GM19193 (cell line): ENCODE measurements around the gene FEM1C.

ENCODE experiments used
- POLR2A ChIP-seq: IDR thresholded peaks from 4 replicates; pipeline ENCODE4 v1.6.1; 2011; ENCODE audit not compliant: insufficient read depth, insufficient read length; ENCODE audit errors: extremely low read depth

FEM1C gene

DNA sequence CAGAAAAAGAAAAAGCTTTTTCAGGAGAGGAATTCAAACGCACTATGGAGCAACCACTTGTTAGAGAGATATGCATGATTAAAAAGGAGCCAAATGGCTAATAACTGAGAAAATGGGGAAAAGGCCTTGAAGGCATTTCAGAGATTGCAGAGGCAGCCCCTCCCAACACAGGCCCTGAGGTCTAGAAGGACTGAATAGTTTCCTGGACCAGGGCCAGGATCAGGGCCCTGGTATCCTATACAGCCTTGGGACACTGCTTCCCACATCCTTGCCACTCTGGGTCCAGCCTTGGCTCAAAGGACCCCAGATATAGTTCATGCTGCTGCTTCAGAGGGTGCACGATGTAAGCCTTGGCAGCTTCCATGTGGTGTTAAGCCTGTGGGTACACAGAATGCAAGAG lies 20.7 kb upstream of the FEM1C start:
- TF ChIP-seq POLR2A = no peak

- TF ChIP-seq POLR2A = no peak
Observed at GRCh38 chr5:115561176-115561575, 16.6 kb upstream of the FEM1C start.

DNA sequence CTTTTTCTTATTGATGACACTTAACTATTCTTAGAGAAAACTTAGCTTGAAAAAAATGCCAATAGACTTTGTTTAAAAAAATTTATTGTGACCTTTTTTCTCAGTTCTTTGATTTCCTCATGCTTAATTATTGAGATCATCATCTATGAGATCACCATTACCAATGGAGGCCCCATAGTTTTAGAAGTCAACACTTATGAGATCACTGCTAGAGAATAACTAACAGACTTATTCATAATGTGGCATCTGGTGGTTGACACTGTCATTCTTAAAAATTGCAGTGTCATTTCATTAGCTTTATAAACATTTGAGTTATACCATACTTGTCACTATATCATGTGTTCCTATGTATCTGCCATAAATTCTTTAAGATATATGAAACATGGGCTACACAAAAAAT lies 14.9 kb upstream of the FEM1C start:
- no peak for TF ChIP-seq POLR2A

- no peak for TF ChIP-seq POLR2A
Observed at GRCh38 chr5:115558388-115558956, 13.9 kb upstream of the FEM1C start.

- no peak for TF ChIP-seq POLR2A
Observed at GRCh38 chr5:115557667-115558387, 13.3 kb upstream of the FEM1C start.

- TF ChIP-seq POLR2A = no peak
Observed at GRCh38 chr5:115556276-115556675, 11.7 kb upstream of the FEM1C start.

DNA sequence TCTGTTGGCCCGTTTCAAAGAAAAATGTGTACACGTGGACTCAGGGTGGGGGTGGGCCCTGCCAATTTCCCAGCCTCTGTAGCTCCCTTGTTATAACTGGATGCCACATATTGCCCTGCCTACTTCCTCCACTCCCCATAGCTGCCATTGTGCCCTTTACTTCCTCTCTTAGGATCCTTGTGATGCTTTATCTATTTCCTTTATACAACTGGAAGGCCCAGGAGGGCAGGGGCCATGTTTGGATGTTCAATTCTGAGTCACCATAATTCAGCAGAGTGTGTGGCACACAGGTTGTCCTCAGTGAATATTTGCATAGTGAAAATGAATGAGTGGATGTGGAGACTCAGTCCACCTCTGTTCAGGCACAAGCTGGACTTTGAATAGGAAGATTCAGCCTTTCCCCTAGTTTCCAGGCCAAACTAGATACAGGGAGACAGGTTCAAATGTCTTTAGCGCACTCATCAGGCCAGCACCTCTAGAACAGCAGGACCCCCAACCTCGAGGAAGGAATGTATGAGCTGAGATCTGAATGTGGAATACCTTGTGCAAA lies 10.6 kb upstream of the FEM1C start:
- no peak for TF ChIP-seq POLR2A

GRCh38 chr5:115553082-115553481 lies 8.5 kb upstream of the FEM1C start:
- TF ChIP-seq POLR2A = no peak

DNA sequence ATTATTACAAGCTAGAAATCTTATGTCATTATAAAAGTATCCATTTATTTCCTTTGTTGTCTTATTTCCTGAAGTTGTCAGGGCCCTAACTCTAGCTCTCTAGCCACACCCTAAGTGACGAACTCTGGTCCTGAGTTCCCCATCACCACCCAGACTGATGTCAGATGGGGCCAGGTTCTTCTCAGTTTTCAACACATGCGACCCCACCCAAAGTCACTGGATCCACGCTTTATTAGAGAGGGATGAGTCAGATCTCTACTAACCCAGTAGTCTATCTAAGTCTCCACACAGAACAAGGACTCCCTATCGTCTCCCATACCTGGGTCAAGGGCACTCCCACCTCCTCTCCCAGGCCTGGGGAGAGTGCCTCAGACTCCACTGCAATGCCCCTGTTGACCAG lies 6.8 kb upstream of the FEM1C start:
- no peak for TF ChIP-seq POLR2A

GRCh38 chr5:115549154-115549553 lies 4.6 kb upstream of the FEM1C start:
- TF ChIP-seq POLR2A = no peak

DNA sequence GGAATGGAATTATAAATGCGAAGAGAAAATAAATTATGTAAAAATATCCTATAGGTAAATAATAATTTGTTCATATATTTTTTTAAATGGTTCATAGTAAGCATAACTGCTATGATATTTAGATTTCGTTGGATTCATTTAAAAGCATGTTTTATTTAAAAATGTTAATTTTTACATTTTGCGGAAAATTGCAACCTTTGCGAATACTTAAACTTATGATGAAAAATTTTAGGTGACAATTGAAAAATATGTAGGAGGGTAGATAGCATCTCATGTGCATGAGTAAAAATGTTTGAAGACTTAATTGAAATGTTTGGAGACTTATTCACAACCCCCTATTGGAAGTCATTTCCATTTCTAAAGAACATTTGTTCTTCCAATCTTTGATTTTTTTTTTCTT lies 4.1 kb upstream of the FEM1C start:
- TF ChIP-seq POLR2A = no peak

DNA sequence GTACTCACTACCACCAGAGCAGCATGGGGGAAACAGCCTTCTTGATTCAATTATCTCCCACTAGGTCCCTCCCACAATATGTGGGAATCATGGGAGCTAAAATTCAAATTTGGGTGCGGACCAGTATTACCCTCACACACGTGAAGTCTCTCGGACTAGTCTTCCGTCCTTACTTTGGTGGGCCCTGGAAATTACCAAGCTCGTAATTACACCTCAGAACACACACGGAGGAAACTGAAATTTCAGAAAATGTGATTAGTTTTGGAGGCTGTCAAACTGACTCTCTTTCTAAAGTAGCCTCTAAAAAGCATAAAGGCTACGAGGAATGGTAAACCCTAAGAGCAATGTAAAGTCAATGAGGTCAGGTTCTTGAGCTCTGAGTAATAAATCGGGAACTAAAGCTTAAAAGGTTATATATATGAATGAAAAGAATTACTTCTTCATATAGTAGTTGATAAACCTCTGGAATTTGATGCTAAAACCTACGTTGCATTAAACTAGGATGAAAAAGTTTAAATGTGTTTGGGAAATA lies 842 bp upstream of the FEM1C start:
- no peak for TF ChIP-seq POLR2A

DNA sequence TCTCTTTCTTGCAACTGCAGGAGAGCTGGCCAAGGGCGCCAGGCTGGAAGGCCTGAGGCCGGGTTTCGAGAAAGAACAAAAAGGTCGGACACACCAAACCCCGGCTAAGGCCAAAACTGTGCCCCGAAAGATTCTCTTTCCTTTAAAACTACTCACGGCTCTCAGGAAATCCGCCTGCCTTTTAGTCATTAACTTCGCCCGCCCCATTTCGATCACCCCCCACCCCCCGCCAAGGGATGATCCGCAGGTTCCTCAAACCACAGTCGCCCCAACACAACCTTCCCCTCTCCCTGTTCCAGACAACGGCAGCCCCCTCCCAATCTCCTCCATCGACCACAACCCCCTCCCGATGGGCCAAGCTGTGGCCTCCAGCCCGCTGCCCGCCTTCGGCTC lies 536 bp downstream of the FEM1C start:
- TF ChIP-seq POLR2A = no peak

- TF ChIP-seq POLR2A = no peak
Observed at GRCh38 chr5:115543365-115544042, 1.1 kb downstream of the FEM1C start.

DNA sequence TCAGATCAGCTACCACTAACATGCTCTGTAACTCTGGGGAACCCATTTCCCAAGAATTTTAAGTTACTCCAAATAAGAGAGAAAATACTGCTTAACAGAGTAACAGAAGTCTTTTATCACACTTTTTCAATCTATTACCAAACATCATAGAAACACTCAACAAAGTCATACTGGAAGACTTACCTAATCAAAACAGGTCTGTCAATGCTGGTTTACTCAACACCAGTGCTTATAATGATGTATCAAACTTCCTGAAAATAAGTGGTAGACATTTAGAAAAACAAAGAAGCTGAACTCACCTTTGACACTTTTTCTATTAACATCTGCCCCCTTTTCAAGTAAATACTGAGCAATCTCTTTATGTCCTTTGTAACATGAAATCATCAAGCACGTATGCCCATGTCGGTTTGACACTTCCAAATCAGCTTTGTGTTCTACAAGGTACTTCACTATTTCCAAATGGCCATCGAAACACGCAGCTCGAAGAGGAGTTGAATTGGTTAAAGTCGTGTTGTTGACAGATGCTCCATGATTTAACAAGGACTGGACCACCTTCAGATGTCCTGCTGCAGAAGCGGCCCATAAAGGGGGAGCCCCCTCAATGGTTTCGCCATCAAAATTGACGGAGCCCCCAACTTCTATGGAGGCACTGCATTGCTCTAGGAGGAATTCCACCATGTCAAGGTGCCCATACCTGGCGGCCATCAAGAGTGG lies 1.8 kb downstream of the FEM1C start:
- TF ChIP-seq POLR2A = no peak

DNA sequence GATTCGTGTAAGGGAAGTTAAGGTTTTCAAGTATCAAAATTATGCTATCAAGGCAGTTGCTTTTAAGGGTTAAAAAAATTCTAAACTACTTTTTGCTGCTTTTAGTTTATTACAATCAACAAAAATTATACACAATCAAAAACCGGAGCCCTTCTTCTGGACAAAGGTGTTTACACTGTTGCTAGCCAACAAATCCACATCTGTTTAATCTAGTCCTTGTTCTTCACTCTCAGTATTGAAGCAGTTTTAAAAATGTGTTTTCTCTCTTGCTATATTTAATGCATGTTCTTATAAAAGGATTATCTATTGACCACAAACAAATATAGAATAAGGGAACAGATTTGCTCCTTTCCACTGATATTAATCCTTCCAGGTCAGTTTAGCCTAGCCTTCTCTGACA lies 2.5 kb downstream of the FEM1C start:
- no peak for TF ChIP-seq POLR2A

DNA sequence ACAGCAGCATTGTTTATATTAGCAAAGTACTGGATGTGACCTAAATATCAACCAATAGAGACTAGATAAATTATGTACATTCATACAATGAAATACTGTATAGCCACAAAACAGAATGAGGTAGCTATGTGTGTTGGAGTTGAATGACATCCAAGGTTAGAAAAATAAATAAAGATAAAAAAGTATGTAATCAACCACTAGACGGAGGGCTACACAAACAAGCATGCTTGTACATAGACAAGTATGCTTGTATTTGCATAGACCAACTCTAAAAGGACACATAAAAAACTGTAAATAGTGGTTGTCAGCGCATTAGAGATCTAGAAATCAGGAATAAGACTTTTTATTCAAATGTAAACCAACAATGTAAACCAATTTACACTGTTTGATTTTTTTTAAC lies 3.0 kb downstream of the FEM1C start:
- no peak for TF ChIP-seq POLR2A
